Measurements from ENCODE around the gene ICAM3.

GRCh38 chr19:10294368-10294697 is 45.1 kb downstream of the ICAM3 start:
- no peak for TF ChIP-seq CEBPB (IDR thresholded peaks at IDR 0.05)
- TF ChIP-seq YY1 (IDR thresholded peaks at IDR 0.05; ENCODE audit: low read depth): no peak
- no peak for TF ChIP-seq ZBTB7A (IDR thresholded peaks at IDR 0.05; ENCODE audit: low read depth)
- TF ChIP-seq MAX (IDR thresholded peaks at IDR 0.05): no peak
- no peak for TF ChIP-seq RAD21 (IDR thresholded peaks at IDR 0.05; ENCODE audit: low read depth)
- TF ChIP-seq REST (IDR thresholded peaks at IDR 0.05; ENCODE audit: low read depth): no peak
- no peak for TF ChIP-seq TEAD4 (IDR thresholded peaks at IDR 0.05)
- TF ChIP-seq TCF12 (IDR thresholded peaks at IDR 0.05; ENCODE audit: low read depth): no peak
- TF ChIP-seq EGR1 (IDR thresholded peaks at IDR 0.05): no peak
- no peak for TF ChIP-seq TAF1 (IDR thresholded peaks at IDR 0.05; ENCODE audit: low read depth)
- no peak for TF ChIP-seq EP300 (IDR thresholded peaks at IDR 0.05; ENCODE audit: borderline replicate concordance)
- TF ChIP-seq FOXM1 (IDR thresholded peaks at IDR 0.05; ENCODE audit: borderline replicate concordance, low read depth): no peak
- no peak for TF ChIP-seq CREB1 (IDR thresholded peaks at IDR 0.05; ENCODE audit: low read depth)

All from Ishikawa (cell line).